Keratinocyte (primary cell): ENCODE measurements around the gene ASXL2.

Experiments used
- EZH2 ChIP-seq: IDR thresholded peaks from one replicate; pipeline ENCODE4 v1.6.1; 2012; ENCODE audit warnings: inconsistent platforms, mild to moderate bottlenecking, low read length, moderate library complexity
- TF ChIP-seq, protein P1 (sequence below), 3 experiments: IDR thresholded peaks in 1 of 3; conservative IDR thresholded peaks in 1 of 3; optimal IDR thresholded peaks in 1 of 3; 2 replicates in 2 of 3; 3 replicates in 1 of 3; pipeline versions ENCODE3 to v1.5.1; 2011; ENCODE audit warnings: low read length in 3 of 3, mild to moderate bottlenecking in 3 of 3, moderate library complexity in 2 of 3, control low read depth in 1 of 3, inconsistent platforms in 1 of 3; ENCODE audit not compliant: insufficient read depth in 2 of 3; ENCODE audit errors: extremely low read depth in 1 of 3

DNA sequence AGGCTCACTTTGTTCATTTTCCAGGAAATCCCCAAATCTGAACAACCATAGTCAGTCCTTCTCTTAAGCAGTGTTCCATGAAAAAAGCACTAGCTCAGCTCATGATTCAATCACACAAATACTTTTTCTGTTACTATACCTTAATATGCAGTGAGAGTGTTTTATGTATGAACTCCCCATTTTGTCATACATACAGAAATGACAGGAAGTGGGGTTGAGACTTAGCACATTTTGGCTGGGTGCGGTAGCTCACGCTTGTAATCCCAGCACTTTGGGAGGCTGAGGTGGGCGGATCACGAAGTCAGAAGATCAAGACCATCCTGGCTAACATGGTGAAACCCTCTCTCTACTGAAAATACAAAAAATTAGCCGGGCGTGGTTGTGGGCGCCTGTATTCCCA lies 149.7 kb downstream of the ASXL2 start:
- TF ChIP-seq, protein P1, sequence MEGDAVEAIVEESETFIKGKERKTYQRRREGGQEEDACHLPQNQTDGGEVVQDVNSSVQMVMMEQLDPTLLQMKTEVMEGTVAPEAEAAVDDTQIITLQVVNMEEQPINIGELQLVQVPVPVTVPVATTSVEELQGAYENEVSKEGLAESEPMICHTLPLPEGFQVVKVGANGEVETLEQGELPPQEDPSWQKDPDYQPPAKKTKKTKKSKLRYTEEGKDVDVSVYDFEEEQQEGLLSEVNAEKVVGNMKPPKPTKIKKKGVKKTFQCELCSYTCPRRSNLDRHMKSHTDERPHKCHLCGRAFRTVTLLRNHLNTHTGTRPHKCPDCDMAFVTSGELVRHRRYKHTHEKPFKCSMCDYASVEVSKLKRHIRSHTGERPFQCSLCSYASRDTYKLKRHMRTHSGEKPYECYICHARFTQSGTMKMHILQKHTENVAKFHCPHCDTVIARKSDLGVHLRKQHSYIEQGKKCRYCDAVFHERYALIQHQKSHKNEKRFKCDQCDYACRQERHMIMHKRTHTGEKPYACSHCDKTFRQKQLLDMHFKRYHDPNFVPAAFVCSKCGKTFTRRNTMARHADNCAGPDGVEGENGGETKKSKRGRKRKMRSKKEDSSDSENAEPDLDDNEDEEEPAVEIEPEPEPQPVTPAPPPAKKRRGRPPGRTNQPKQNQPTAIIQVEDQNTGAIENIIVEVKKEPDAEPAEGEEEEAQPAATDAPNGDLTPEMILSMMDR (optimal IDR thresholded peaks at IDR 0.05 in 1 of 3, IDR thresholded peaks at IDR 0.05 in 1 of 3, conservative IDR thresholded peaks at IDR 0.05 in 1 of 3; ENCODE audit: extremely low read depth in 1 of 3, insufficient read depth in 2 of 3, low read length in 3 of 3) = no peak
- no peak for TF ChIP-seq EZH2
